Measurements from ENCODE around the gene ABCD1.

ABCD1 gene

GRCh38 chrX:153773741-153774575, 49.3 kb downstream of the ABCD1 start:
- DNase-seq (ENCODE audit: low spot score) = no peak

- no peak for DNase-seq (ENCODE audit: low spot score)
Observed at GRCh38 chrX:153774576-153775292, 50.1 kb downstream of the ABCD1 start.

GRCh38 chrX:153775293-153776119, 50.9 kb downstream of the ABCD1 start:
- no peak for DNase-seq (ENCODE audit: low spot score)

GRCh38 chrX:153776120-153776599, 51.5 kb downstream of the ABCD1 start:
- no peak for DNase-seq (ENCODE audit: low spot score)

- no peak for DNase-seq (ENCODE audit: low spot score)
Observed at GRCh38 chrX:153776611-153777045, 52.0 kb downstream of the ABCD1 start.

- no peak for DNase-seq (ENCODE audit: low spot score)
Observed at GRCh38 chrX:153777261-153778090, 52.8 kb downstream of the ABCD1 start.

- no peak for DNase-seq (ENCODE audit: low spot score)
Observed at GRCh38 chrX:153778181-153778580, 53.5 kb downstream of the ABCD1 start.

GRCh38 chrX:153778684-153779101, 54.0 kb downstream of the ABCD1 start:
- no peak for DNase-seq (ENCODE audit: low spot score)

- DNase-seq (ENCODE audit: low spot score) = no peak
Observed at GRCh38 chrX:153779891-153780677, 55.4 kb downstream of the ABCD1 start.

- peak; percentile 7 for DNase-seq (ENCODE audit: low spot score)
Observed at GRCh38 chrX:153780678-153781427, 56.2 kb downstream of the ABCD1 start, which contains the start of gene SRPK3. Gene SRPK3 (plus strand): TSS chrX:153781041. CDS start chrX:153781087, 46 bp downstream.

- DNase-seq (ENCODE audit: low spot score) = no peak
Observed at GRCh38 chrX:153781428-153782047, 56.9 kb downstream of the ABCD1 start.

- DNase-seq (ENCODE audit: low spot score) = no peak
Observed at GRCh38 chrX:153782313-153782712, 57.7 kb downstream of the ABCD1 start.

GRCh38 chrX:153782871-153783270, 58.2 kb downstream of the ABCD1 start:
- DNase-seq (ENCODE audit: low spot score) = no peak

- no peak for DNase-seq (ENCODE audit: low spot score)
Observed at GRCh38 chrX:153783378-153784013, 58.8 kb downstream of the ABCD1 start.

- no peak for DNase-seq (ENCODE audit: low spot score)
Observed at GRCh38 chrX:153784325-153784967, 59.8 kb downstream of the ABCD1 start.

- no peak for DNase-seq (ENCODE audit: low spot score)
Observed at GRCh38 chrX:153786669-153787068, 62.0 kb downstream of the ABCD1 start.

- no peak for DNase-seq (ENCODE audit: low spot score)
Observed at GRCh38 chrX:153789654-153790053, 65.0 kb downstream of the ABCD1 start.
